ENCODE measurements around the gene CTIF. TPM values are rescaled to one million over a fixed set of nuclear protein-coding genes. Genes with fewer than 3 reads are reported as not detected.
A peak's percentile ranks its signal among the peaks of the same experiment; 100 is the strongest.

Gene CTIF
- total RNA-seq, 6 donors from 2014 or later, result 32.1 to 62.4 (median 47.8) TPM

- 87 to 92% methylated on average over 15 to 17 of the region's 17 CpGs for whole genome bisulfite sequencing, 2 donors
Observed at GRCh38 chr18:48798334-48799245, 259.8 kb downstream of the CTIF start.

GRCh38 chr18:48799724-48800315, 261.0 kb downstream of the CTIF start:
- ATAC-seq (ENCODE audit: low FRiP score in 2 of 2), result no peak
- H3K4me1 ChIP-seq, result peaks cover 0 to 4% (median 1%) of the 10 kb centered on the region in 4 donors
- no peak overlapping the region for H3K27ac ChIP-seq
- H3K4me3 ChIP-seq, result no peak overlapping the region
- H3K9me3 ChIP-seq, result no peaks in the 10 kb centered on the region
- WGBS, 2 donors, result 89 to 95% methylated on average over 8 of the region's 8 CpGs
- TF ChIP-seq POLR2AphosphoS5 (IDR thresholded peaks at IDR 0.05) (no peak), EP300 (IDR thresholded peaks at IDR 0.05) (no peak), CTCF (IDR thresholded peaks at IDR 0.05) (no peak), POLR2A (IDR thresholded peaks at IDR 0.05) (no peak)
- H3K27me3 ChIP-seq, result no peaks in the 10 kb centered on the region
- H3K36me3 ChIP-seq, result peaks cover 0 to 3% (median 0%) of the 10 kb centered on the region in 4 donors
- peak in 1 of 2 donors; percentile 4 for DNase-seq

More at GRCh38 chr18:48798334-48799245, 259.8 kb downstream of the CTIF start:
- H3K4me3 ChIP-seq, result no peak overlapping the region
- no peak overlapping the region for H3K27ac ChIP-seq
- H3K27me3 ChIP-seq, result no peaks in the 10 kb centered on the region
- peaks cover 0 to 4% (median 1%) of the 10 kb centered on the region in 4 donors for H3K4me1 ChIP-seq
- no peaks in the 10 kb centered on the region for H3K9me3 ChIP-seq
- no peak for TF ChIP-seq EP300 (IDR thresholded peaks at IDR 0.05)
- peaks cover 0 to 2% (median 0%) of the 10 kb centered on the region in 4 donors for H3K36me3 ChIP-seq
- ATAC-seq (ENCODE audit: low FRiP score in 2 of 2), result no peak
- DNase-seq, result peak; percentile 2 to 19

GRCh38 chr18:48800466-48800865, 261.6 kb downstream of the CTIF start:
- H3K4me3 ChIP-seq, result no peak overlapping the region
- ATAC-seq (ENCODE audit: low FRiP score in 2 of 2) (no peak), DNase-seq (no peak)
- H3K27me3 ChIP-seq, result no peaks in the 10 kb centered on the region
- no peaks in the 10 kb centered on the region for H3K9me3 ChIP-seq
- peaks cover 0 to 4% (median 2%) of the 10 kb centered on the region in 4 donors for H3K36me3 ChIP-seq
- WGBS, 2 donors, result 95 to 99% methylated on average over 6 of the region's 6 CpGs
- TF ChIP-seq POLR2A (IDR thresholded peaks at IDR 0.05) (no peak), CTCF (IDR thresholded peaks at IDR 0.05) (no peak), POLR2AphosphoS5 (IDR thresholded peaks at IDR 0.05) (no peak), EP300 (IDR thresholded peaks at IDR 0.05) (no peak)
- H3K27ac ChIP-seq, result no peak overlapping the region
- peaks cover 0 to 4% (median 1%) of the 10 kb centered on the region in 4 donors for H3K4me1 ChIP-seq

- H3K4me3 ChIP-seq, result no peak overlapping the region
- H3K36me3 ChIP-seq, result peaks cover 0 to 4% (median 2%) of the 10 kb centered on the region in 4 donors
- H3K27ac ChIP-seq, result peak overlapping the region in 1 of 4 donors; percentile 27
- no peak for ATAC-seq (ENCODE audit: low FRiP score in 2 of 2)
- H3K9me3 ChIP-seq, result no peaks in the 10 kb centered on the region
- peak in 1 of 2 donors; percentile 17 for DNase-seq
- 81 to 84% methylated on average over 14 of the region's 14 CpGs for WGBS, 2 donors
- peaks cover 2 to 6% (median 3%) of the 10 kb centered on the region in 4 donors for H3K4me1 ChIP-seq
- no peaks in the 10 kb centered on the region for H3K27me3 ChIP-seq
- TF ChIP-seq POLR2AphosphoS5 (IDR thresholded peaks at IDR 0.05) (no peak), EP300 (IDR thresholded peaks at IDR 0.05) (no peak), POLR2A (IDR thresholded peaks at IDR 0.05) (no peak), CTCF (IDR thresholded peaks at IDR 0.05) (no peak)
Observed at GRCh38 chr18:48800876-48801727, 262.3 kb downstream of the CTIF start.
